ENCODE results near the gene ALKBH5.

- no peak for TF ChIP-seq CTCF (IDR thresholded peaks at IDR 0.05 in 4 of 5, conservative IDR thresholded peaks at IDR 0.05 in 1 of 5)
- TF ChIP-seq POLR2A (IDR thresholded peaks at IDR 0.05): no peak
Observed at GRCh38 chr17:18139949-18140348, 43.7 kb upstream of the ALKBH5 start.
